ENCODE results near the gene HLA-DOA. TPM values are rescaled to one million over a fixed set of nuclear protein-coding genes. Genes with fewer than 3 reads are reported as not detected.

HLA-DOA gene
- total and polyA plus RNA-seq, 10 donors: 30.8 to 89.5 (median 56.2) TPM

DNA sequence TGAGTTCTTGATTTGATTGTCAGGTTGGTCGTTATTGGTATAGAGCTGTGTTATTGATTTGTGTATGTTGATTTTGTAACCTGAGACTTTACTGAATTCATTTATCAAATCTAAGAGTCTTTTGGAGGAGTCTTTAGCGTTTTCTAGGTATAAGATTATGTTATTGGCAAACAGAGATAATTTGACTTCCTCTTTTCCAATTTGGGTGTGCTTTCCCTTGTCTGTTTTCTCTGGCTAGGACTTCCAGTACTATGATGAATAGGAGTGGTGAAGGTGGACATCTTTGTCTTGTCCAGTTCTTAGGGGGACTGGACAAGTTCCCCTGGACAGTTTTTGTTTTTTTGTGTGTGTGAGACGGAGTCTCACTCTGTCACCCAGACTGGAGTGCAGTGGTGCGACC is 17.4 kb downstream of the HLA-DOA start:
- Histone ChIP-seq H3K4me3 (no peak overlapping the region), H3K36me3 (no peaks in the 10 kb centered on the region), H3K4me1 (no peaks in the 10 kb centered on the region), H3K27ac (no peak overlapping the region), H3K27me3 (replicated peaks in 1 of 7) (no peaks in the 10 kb centered on the region), H3K9me3 (no peaks in the 10 kb centered on the region)
- no peak for DNase-seq
- WGBS, 5 donors: 63 to 80% (median 71%) methylated on average over 4 of the region's 4 CpGs
- intact Hi-C loops (cut with DNase I; ENCODE audit: low total_unique reads): no loop called here
- TF ChIP-seq, protein P1, sequence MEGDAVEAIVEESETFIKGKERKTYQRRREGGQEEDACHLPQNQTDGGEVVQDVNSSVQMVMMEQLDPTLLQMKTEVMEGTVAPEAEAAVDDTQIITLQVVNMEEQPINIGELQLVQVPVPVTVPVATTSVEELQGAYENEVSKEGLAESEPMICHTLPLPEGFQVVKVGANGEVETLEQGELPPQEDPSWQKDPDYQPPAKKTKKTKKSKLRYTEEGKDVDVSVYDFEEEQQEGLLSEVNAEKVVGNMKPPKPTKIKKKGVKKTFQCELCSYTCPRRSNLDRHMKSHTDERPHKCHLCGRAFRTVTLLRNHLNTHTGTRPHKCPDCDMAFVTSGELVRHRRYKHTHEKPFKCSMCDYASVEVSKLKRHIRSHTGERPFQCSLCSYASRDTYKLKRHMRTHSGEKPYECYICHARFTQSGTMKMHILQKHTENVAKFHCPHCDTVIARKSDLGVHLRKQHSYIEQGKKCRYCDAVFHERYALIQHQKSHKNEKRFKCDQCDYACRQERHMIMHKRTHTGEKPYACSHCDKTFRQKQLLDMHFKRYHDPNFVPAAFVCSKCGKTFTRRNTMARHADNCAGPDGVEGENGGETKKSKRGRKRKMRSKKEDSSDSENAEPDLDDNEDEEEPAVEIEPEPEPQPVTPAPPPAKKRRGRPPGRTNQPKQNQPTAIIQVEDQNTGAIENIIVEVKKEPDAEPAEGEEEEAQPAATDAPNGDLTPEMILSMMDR (IDR thresholded peaks at IDR 0.05 in 8 of 11, conservative IDR thresholded peaks at IDR 0.05 in 3 of 11): no peak
- TF ChIP-seq POLR2AphosphoS5 (IDR thresholded peaks at IDR 0.05) (no peak), POLR2A (IDR thresholded peaks at IDR 0.05) (no peak)

DNA sequence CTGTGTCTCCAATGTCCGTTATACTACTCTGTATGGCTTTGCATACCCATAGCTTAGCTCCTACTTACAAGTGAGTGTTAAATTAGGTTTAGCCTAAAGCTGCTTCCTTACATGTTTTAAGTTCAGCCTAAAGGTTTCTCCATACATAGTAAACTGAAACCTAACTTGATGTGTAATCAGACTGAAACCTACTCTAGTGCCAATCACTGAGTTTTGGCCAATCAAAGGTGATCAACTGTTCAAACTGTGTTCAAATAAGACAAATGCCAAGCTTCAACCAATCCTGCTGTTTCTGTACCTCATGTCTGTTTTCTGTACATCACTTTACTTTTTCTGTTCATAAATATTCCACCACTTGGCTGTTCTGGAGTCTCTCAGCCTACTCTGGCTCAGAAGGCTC is 20.0 kb downstream of the HLA-DOA start:
- peaks cover 0 to 8% (median 8%) of the 10 kb centered on the region in 6 donors for H3K4me1 ChIP-seq
- no peaks in the 10 kb centered on the region for H3K9me3 ChIP-seq
- WGBS, 5 donors: 90 to 100% (median 90%) methylated on average over 1 of the region's 1 CpG
- intact Hi-C loops (cut with DNase I; ENCODE audit: low total_unique reads): no loop called here
- TF ChIP-seq POLR2A (IDR thresholded peaks at IDR 0.05) (no peak), POLR2AphosphoS5 (IDR thresholded peaks at IDR 0.05) (no peak)
- TF ChIP-seq, protein P1 (IDR thresholded peaks at IDR 0.05 in 8 of 11, conservative IDR thresholded peaks at IDR 0.05 in 3 of 11): no peak
- no peaks in the 10 kb centered on the region for H3K27me3 ChIP-seq (replicated peaks in 1 of 7)
- H3K27ac ChIP-seq: no peak overlapping the region
- DNase-seq: no peak
- no peak overlapping the region for H3K4me3 ChIP-seq
- H3K36me3 ChIP-seq: peaks cover 0 to under 1% (median 0%) of the 10 kb centered on the region in 6 donors

DNA sequence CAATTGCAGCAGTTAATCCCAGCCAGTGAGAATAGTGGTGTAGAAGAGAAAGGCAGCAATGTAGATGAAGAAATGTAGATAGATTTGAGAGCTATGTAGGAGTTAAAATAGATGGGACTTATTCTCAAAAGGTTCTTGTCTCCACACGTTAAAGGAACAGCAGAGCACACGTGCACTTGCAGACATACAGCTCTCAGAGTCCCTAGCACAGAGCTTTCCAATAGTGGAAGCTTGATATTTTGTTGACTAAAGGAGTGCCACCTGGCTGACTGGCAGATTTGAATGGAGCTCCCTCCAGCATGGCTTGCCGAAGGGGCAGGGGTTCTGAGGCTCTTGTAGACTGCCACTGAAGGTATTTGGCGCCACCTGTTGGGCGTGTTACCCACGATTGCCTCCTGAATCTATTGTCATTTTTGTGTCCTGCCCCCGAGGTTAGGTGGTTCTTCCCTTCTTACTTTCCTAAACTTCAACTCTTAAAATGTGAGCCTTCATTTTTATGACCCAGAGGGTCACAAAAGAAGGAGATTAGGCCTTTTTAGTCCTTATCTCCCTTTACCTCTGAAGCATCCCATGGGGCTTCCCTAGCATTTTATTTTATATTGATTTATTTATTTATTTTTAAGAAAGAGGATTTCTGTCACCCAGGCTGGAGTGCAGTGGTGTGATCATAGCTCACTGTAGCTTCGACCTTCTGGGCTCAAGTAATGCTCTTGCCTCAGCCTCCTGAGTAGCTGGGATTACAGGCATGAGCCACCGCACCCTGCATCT is 24.6 kb downstream of the HLA-DOA start:
- DNase-seq: peak; percentile 96
- TF ChIP-seq POLR2AphosphoS5 (IDR thresholded peaks at IDR 0.05) (peak in 2 of 3 donors; percentile 54 to 71), POLR2A (IDR thresholded peaks at IDR 0.05) (no peak)
- TF ChIP-seq, protein P1 (IDR thresholded peaks at IDR 0.05 in 8 of 11, conservative IDR thresholded peaks at IDR 0.05 in 3 of 11): peak; percentile 63 to 95 (median 84)
- Histone ChIP-seq H3K27me3 (replicated peaks in 1 of 7) (no peaks in the 10 kb centered on the region), H3K27ac (peak overlapping the region in 6 of 8 donors; percentile 17 to 65 (median 35)), H3K4me3 (no peak overlapping the region), H3K9me3 (no peaks in the 10 kb centered on the region), H3K36me3 (peaks cover 5 to 46% (median 24%) of the 10 kb centered on the region in 6 donors), H3K4me1 (peaks cover 0 to 54% (median 35%) of the 10 kb centered on the region in 6 donors)
- intact Hi-C loops (cut with DNase I; ENCODE audit: low total_unique reads): loop anchor here (2.0 to 5.0 kb wide), 2 partner anchors 53 to 98 kb away; no protein-coding TSS in a partner anchor
- WGBS, 5 donors: 11 to 15% (median 13%) methylated on average over 9 of the region's 9 CpGs

DNA sequence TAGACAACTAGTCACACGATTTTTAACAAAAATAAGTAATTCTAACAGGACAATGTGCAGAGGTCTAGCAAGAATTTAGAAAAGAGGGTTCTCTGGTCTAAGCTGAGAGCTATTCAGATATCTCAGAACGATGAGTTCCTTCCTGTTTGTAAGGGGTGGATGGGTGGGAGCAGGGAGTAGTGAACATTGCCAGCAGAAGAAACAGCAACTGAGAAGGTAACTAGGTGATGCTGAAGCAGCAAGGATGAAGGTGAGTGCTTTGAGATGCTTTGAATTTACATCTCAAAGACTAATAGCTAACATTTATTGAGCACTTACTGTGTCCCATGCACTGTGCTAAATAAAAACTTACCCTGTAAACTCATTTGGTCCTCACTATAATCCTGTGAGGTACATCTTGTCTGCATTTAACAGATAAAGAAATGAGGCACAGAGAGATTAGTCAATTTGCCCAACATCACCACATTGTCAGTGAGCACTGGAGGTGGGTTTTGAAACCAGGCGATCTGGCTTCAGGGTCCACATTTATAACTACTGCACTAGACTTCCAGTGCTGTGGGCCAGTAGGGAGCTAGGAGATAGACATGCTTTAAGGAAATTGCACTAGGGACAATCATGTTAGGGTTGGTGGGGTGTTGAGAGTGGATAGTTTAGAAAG is 25.3 kb downstream of the HLA-DOA start:
- peak overlapping the region in 6 of 8 donors; percentile 17 to 65 (median 35) for H3K27ac ChIP-seq
- H3K4me3 ChIP-seq: no peak overlapping the region
- peaks cover 6 to 53% (median 31%) of the 10 kb centered on the region in 6 donors for H3K36me3 ChIP-seq
- intact Hi-C loops (cut with DNase I; ENCODE audit: low total_unique reads): loop anchor here (2.0 to 5.0 kb wide), 2 partner anchors 52 to 97 kb away; no protein-coding TSS in a partner anchor
- WGBS, 5 donors: 34 to 47% (median 40%) methylated on average over 3 of the region's 3 CpGs
- TF ChIP-seq POLR2AphosphoS5 (IDR thresholded peaks at IDR 0.05) (no peak), POLR2A (IDR thresholded peaks at IDR 0.05) (no peak)
- TF ChIP-seq, protein P1 (IDR thresholded peaks at IDR 0.05 in 8 of 11, conservative IDR thresholded peaks at IDR 0.05 in 3 of 11): no peak
- DNase-seq: no peak
- H3K9me3 ChIP-seq: no peaks in the 10 kb centered on the region
- peaks cover 0 to 61% (median 39%) of the 10 kb centered on the region in 6 donors for H3K4me1 ChIP-seq
- H3K27me3 ChIP-seq (replicated peaks in 1 of 7): no peaks in the 10 kb centered on the region
